ENCODE data around the gene BAIAP2L2.

BAIAP2L2 gene

DNA sequence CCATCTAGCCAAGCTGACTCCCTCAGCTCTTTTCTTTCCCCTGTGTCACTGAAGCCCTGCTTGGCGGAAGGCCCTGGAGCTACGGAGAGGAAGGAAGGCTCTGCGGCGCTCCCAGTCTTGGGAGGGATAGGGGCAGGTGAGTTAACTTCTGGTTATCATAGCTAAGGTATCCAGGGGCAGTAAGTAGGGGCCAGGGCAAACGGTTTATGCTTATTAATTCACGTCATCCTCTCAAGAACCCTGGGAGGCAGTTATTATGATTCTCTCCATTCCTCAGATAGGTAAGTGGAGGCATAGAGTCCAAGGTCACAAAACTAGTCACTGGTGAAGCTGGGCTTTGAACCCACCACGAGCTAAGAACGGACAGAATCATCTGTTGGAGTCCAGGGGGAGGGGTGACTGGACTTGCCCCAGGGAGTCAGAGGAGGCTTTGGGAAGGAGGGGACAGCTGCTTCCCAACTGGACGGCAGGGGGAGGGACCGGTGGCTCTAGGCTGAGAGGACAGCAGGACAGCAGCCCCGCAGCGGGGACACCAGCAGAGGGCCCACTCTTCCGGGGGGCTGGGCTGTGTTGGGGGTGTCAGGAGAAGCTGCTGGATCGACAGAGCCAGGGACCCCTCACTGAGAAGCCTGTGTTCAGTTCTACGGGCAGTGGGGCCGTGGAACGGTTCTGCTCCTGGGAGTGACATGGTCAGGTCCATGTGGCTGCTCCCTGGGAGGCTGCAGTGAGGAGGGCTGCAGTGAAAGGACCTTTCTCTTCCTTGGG lies 3.5 kb downstream of the BAIAP2L2 start:
- DNase-seq: no peak

DNA sequence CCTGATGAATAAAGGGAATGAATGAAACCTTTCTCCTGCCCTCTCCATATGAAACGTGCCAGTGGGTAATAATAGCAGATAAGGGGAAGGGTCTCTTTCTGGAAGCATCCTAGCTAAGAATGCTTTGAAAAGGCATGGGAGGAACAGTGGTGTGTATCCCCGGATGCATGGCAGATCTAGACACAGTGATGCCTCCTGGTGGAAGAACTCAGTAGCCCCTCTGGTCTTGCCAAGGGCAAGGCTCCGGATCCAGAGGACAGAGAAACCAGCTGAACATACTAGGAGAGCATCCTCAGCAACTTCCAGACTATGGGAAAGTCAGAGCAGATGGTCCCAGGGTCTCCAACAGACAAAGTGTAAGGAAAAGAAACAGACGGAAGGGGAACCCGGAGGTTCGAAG lies 6.4 kb downstream of the BAIAP2L2 start:
- no peak for DNase-seq

DNA sequence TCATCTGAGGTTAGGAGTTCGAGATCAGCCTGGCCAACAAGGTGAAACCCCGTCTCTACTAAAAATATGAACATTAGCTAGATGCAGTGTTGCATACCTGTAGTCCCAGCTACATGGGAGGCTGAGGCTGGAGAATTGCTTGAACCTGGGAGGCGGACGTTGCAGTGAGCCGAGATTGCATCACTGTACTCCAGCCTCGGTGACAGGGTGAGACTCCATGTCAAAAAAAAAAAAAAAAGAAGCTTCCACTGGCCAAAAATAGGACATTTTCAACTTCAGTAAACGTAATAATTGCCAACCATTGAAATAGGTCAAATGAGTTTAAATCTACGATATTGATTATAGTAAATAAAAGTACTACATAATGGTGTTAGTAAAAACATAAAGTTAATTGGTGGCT lies 6.8 kb downstream of the BAIAP2L2 start:
- no peak for DNase-seq

DNA sequence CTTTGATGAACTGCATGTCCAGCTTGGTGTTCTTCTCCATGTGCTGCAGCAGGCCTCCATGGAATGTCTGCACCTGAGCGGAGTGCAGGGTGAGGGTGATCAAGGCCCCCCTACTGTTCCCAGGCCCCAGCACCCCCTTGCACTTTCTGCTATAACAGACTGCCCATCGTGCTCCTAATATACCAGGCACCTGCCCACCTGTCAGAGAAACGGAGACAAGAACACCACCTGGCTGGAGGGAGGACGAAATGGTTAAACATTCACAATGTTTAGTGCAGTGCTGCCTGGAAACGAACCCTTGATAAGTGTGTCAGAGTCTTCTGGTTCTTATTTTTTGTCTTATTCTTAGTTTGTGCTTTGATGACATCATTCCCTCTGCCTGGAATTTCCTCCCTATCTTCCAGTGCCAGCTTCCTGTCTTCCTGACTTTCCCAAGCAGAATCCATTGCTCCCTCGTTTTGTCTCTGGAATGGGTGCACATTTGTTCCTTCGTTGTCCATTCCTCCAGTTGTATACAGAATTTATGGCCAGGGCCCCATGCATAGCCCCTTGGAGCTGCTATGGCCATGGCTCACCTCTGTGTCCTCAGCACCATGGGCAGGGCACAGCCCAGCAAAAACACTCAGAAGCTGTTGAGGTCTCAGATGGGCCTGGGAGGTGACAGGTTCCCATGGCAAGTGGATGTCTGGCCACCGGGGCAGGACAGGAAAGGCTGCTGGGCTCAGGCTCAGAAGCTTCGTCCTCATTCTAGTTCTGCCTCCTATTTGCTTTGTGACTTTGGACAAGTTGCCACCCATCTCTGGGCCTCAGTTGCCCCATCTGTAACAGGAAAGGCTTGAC lies 11.9 kb downstream of the BAIAP2L2 start:
- no peak for DNase-seq

DNA sequence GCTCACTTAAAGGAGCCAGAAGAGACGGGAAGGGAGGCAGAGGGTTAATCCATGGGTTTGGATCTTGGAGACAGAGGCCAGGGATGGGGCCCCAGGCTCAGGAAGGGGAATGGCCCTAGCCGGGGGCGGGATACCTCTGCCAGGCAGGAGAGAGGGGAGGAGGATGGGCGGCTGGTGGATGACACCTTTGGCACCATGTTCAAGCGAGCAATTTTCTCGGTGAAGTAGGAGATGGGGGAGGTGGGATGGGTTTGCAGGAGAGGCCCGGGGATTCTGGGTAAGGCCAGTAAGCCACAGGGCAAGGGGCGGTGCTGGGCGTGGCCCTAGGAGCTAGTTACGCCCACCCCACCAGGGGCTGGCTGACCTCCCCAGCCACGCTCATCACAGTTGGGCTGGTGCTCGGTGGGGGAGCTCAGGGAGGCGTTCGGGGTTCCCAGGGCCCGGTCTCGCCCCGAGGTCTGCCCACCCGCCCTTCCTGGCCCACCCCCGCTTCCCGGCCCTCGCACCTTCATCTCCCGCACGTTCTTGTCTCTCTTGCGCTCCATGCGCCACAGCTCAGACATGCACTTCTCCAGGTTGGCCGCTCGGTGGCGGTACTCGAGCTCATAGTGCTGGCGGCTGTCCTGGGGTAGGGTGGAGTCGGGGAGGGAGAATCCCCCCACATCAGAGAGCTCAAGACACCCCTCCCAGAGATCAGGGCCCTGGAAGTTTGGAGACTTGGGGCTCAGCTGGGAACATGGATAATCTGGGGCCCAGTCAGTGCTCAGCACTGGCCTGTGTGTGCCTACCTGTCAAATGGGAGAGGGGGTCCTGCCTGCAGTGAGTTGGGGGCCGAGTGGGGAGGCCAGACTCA lies 12.7 kb downstream of the BAIAP2L2 start:
- no peak for DNase-seq

DNA sequence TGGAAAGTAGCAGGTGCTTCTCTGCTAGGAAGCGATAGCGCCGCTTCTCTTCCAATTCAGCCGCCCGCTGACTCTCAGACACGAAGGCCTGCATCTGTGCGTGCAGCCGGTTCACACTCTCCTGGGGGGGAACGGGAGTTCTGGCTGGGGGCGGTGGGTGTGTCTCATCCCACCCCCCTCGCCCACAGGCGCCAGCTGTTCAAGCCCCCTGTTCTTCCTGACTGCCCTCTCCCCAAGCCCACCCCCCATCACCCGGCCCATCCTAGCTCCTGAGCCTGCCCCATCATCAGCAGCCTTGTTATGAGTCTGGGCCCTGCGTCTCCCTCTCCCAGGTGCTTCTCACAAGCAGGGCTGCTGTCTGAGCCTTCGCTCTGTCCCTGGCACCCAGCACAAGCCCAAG lies 13.4 kb downstream of the BAIAP2L2 start:
- DNase-seq: no peak

DNA sequence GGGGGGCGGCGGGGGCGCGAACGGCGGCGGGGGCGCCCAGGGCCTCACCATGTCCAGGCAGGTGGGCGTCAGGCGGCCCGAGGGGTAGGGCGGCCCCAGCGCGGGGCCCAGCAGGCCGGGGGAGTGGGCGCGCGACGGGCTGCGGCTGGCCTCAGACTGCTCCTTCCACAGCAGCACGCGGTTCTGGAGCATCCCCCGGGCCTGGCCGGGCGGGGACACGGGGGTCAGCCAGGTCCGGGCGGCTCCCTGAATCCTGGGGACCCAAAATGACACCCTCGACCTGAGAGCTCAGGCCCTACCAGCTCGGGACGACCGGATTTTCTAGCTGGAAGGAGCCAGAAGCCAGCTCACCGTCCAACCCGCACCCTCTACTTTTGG lies 21.0 kb downstream of the BAIAP2L2 start:
- no peak for DNase-seq

DNA sequence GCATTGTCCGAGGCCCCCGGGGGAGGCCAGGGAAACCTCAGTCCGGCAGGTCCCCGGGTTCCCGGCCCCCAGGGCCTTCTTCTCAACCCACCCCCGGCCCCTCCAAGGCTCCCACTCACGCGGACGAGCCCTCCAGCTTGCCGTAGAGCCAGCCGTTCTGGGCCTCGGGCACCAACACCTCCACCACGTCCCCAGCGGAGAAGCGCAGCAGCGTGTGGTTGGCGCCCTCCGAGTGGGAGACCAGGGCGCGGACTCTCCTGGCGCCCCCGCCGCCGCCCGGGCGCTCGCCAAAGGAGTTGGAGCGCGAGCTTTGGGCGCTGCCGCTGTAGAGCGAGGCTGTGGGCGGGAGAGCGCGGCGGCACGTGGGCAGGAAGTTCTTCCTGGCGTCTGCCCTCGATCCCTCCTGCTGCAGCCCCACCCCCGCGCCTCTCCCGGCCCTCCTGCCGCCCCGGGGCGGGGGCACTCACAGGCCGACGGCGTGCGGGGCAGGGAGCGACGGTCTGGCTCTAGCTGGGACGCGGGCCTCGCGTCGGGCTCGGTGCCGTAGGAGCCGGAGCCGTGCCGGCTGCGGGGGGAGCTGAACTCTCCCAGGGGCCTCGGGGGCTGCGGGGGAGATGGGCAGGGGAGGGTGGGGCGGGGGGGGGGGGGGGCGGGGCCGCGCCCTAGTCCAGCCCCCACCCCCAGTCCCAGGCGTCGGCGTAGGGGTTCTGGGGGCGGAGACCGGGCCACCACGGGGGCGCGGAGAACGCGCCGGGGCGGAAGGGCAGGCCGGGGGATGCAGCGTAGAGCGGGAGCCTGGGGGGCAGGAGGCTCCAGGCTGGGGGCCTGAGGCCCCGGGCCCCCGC lies 21.6 kb downstream of the BAIAP2L2 start:
- DNase-seq: no peak

DNA sequence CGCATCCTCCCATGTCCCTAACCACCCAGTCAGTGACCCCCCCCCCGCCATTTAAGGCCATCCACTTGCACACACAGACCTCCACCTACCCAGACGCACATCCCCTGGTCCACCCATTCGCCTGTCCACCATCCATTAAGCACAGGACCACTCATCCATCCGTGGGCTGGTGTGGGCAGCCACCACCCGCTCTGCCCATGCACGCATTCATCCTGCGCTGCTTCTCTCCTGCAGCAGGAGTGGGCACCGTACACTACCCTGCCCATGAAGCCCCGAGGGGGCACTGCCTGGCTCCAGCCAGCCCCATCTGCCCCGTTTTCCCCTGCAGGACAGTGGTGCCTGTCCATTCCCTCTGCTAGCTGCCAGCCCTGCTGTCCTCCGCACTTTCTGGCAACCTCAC lies 22.6 kb downstream of the BAIAP2L2 start:
- DNase-seq: no peak

DNA sequence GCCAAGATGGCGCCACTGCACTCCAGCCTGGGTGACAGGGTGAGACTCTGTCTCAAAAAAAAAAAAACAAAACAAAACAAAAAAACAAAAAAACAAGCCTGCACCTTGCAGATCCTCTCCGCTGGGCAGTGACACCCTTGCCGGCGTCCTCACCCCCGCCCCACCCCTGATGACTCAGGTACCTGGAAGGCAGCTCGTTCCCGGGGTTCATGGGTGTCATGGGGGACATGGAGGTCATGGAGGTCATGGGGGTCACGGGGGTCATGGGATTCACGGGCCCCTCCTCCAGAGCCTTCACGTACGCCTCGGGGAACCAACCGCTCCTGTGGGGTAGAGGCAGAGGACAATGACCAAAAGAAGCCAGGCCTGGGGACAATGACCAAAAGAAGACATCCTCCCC lies 23.5 kb downstream of the BAIAP2L2 start:
- no peak for DNase-seq

DNA sequence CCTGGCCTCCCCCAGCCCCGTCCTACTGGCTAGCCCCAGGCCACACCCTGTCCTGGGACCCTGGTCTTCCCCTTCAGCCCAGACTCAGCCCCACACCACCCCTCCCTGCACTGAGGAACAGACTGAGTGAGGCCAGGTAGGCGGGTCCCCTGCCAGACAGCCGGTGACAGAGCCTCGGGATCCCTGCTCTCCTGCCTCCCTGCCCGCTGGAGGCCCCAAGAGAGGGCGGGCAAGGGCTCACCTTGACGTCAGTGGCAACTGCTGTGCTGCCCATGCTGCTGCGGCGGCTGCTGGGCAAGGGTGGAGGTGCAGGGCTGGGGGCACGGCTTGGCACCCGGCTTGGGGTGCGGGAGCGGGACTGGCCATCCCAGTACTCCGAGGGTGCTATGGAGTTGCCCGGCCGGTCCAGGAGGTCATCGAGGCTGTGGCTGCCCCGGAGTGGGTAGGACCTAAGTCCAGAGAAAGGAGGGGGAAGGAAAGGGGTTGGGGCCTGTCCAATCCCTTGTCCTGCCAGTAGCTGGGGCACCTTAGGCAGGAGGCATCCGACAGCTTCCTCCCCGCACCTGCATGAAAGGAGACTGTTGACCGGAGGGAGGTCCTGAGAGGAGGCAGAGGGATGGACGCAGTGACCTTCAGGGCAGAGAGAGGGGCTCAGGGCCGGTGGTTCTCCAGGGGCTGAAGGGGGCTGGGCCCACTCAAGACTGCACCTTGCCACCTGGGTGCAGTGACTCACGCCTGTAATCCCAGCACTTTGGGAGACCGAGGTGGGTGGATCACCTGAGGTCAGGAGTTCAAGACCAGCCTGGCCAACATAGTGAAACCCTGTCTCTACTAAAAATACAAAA lies 24.3 kb downstream of the BAIAP2L2 start:
- no peak for DNase-seq

DNA sequence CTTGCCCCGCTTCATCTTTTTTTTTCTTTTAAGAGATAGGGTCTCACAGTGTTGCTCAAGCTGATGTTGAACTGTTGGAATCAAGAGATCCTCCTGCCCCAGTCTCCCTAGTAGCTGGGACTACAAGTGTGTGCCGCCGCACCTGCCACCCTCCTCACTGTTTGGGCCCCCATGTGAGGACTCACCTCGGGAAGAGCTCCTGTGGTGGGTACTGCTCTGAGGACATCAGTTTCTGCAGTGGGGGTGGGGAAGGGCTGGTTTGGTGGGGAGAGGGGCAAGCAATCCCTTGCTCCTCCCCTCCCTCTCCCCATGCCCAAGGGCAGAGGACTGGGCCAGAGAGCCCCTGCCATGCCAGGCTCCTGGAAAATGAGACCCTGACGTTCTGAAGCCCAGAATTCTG lies 25.0 kb downstream of the BAIAP2L2 start:
- no peak for DNase-seq

DNA sequence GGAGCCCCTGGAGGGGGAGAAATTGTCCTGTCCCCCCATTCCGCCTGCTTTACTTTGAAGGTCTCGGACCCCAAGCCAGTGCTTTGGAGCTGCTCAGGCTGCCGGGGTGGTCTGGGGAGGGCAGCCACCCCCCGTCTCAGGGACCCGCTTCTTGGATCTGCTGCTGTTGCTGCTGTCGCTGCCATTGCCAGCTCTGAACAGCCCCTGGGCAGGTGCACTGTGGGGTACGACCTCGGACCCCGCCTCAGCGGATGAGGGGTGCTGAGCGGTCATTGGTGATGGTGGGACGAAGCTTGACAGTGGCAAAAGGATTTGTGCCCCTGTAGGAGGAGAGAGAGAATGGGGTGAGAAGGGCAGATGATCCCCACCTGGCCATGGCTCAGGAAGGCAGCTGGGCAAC lies 25.4 kb downstream of the BAIAP2L2 start:
- no peak for DNase-seq

DNA sequence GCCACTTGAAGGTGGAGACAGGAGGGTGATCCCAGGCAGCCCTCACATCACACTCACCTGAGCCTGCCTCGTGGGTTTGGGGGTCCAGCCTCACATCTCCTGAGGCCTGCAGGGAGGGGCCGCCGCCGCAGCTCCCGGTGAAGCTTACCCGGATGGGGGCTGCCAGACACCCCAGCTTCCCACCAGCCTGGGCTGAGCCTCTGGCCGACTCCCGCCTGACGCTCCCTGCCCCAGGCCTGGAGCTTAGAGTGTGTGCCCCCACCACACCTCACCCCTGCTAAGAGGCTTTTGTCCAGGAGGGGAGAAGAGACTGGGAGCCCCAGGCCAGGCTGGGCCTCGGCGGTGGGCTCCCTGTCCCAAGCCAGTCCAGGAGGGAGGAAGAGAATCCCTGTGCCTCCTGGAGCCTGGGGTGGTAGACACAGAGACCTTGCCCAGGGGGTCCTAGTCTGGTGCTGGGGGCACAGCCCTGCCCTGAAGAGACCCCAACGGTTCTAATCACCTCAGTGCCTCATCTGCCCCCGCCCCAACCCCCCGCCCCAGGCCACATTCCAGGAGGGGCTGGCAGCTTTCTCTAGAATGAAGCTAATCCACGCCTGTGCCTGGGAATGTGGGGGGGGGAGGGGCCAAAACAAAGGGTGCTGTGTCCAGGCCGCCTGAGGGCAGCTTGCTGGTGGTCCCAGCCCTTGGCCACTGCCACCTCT lies 26.4 kb downstream of the BAIAP2L2 start, which contains the start of gene SLC16A8:
Gene SLC16A8 (minus strand): TSS at position 254 of the 701 bp plus-strand sequence. CDS start 1,311 bp downstream, outside the sequence.
- DNase-seq: no peak

DNA sequence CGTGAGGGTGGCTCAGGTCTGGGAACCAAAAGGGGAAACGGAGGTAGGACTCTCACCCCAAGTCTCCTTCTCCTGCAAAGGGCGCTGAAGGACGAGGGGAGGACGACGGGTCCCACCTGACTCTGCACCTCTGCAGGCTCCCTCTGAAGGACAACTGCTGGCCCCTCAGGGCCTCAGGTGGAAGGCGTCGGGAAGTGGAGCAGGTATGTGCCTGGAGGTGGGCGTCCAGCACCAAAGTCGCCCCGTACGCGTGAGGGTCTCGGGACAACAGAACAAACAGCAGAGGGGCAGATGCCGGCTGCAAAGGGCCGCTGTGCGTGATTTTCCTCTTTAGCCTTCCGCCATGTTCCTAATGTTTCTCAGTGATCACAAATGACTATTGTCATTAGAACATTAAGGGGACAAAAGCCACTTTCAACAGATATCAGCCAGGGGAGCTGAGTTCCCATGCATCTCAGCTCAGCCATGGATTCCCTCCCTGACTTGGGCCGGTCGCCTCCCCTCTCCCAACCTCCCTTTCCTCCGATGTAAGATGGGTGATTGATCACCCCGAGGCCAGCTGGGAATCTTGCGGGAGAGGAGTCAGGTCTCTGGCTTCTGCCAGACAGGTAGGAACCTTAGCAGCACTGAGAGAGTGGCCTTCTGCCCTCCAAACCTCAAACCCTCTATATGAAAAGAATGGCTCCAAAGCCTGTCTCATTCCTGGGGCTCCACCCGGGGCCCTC lies 27.3 kb downstream of the BAIAP2L2 start:
- DNase-seq: no peak

DNA sequence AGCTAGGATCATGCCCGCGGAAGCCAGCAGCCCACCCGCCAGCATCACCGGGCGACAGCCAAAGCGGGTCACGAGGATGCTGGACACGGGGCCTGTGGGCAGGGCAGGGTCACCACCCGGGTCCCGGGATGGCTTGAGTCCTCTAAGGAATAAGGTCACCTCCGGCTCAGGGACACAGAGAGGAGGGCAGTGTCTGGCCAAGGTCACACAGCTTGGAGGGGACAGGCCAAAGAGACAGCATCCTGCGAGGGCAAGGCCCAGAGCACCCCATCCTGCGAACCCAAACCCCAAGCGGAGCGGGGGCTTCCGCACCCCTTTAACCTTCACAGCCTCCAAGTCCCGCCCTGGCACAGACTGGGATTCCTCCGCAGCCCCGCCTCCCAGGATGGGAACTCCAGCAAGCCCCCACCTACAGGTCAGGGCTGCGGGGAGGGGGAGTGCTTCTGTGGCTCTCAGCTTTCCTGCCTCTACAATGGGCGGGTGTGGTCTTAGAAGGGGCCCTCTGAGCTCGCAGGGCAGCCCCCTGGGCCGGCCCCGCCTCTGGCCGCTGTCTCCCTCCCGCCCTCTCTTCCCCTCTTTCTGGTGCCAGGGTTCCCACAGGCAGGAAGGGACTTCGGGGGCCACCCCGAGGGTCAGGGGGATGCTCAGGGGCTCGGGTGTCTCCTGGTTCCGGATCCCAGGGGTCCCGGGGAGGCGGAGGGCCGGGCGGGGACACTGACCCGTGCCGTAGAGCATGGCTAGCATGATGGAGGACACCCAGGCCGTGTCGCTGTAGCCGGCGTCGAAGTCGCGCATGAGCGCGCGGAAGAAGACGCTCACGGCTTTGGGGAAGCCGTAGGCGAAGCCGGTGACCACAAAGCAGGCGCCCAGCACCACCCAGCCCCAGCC lies 28.3 kb downstream of the BAIAP2L2 start:
- DNase-seq: no peak

DNA sequence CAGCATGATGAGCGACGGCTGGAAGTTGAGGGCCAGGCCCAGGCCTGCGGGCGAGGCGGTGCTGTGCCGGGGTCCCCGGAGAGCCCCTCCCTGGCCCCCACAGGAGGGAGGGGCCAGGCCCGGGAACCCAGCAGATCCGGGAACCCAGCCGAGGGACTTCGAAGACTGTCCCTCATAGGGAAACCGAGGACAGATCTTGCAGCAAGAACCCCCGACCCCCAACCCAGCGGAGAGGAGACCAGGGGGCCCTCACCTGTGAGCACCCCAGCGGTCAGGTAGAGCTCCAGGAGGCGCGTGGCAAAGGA lies 28.9 kb downstream of the BAIAP2L2 start:
- DNase-seq: no peak

DNA sequence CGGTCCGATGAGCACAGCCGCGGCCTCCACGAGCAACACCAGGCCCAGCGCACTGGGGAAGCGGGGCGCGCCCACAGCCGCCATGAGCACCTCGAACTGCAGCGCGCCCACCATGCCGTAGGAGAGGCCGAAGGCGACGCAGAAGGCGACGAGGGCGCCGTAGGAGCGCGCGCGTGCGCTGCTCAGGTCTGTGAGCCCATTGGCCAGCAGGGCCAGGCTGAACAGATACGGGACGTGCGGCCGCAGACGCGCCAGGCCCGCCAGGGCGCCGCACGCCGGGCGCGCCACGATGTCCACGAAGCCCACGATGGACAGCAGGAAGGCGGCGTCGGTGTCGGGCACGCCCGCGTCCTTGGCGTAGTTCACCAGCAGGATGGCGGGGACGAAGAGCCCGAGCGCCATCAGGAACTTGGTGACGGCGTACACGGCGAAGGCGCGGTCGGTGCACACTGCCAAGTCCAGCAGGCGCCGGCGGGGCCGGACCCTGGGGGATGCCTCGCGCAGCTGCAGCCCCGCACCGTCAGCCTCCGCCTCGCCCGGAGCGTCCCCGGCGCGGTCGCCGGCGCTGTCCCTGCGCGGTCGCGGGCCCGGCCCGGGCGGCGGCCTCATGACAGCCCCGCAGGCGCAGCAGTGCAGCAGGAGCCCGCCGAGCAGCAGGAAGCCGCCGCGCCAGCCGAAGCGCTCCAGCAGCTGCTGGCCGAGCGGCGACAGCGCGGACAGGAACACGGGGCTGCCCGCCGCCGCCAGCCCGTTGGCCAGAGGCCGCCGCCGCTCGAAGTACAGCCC lies 29.4 kb downstream of the BAIAP2L2 start:
- DNase-seq: no peak
